Parathyroid adenoma (tissue), 2 donors: Measurements from ENCODE around the gene CDC25B.

Source experiments
- H2AFZ ChIP-seq: fragments of 300-600 bp; sonication (generic); one replicate; pipeline ENCODE4 v1.7.0; 2017; ENCODE audit warnings: antibody characterized with exemption, mild to moderate bottlenecking
- H3K27ac ChIP-seq: fragments of 300-600 bp; sonication (generic); one replicate; pipeline ENCODE4 v1.7.0; 2017
- H3K27me3 ChIP-seq: fragments of 300-600 bp; sonication (generic); one replicate; pipeline ENCODE4 v1.7.0; 2017; ENCODE audit warnings: low read length; ENCODE audit not compliant: control insufficient read depth, insufficient read depth
- H3K36me3 ChIP-seq: fragments of 300-600 bp; sonication (generic); one replicate; pipeline ENCODE4 v1.7.0; 2017; ENCODE audit warnings: low read length; ENCODE audit not compliant: control insufficient read depth, insufficient read depth
- H3K4me1 ChIP-seq: fragments of 300-600 bp; sonication (generic); one replicate; pipeline ENCODE4 v1.7.0; 2017; ENCODE audit warnings: control low read depth
- H3K4me2 ChIP-seq: fragments of 300-600 bp; sonication (generic); one replicate; pipeline ENCODE4 v1.7.0; 2017; ENCODE audit warnings: low read length
- H3K4me3 ChIP-seq: fragments of 300-600 bp; sonication (generic); one replicate; pipeline ENCODE4 v1.7.0; 2017; ENCODE audit warnings: low read depth, low read length
- H3K79me2 ChIP-seq: fragments of 300-600 bp; sonication (generic); one replicate; pipeline ENCODE4 v1.7.0; 2017; ENCODE audit warnings: control low read depth
- H3K9ac ChIP-seq: fragments of 300-600 bp; sonication (generic); one replicate; pipeline ENCODE4 v1.7.0; 2017; ENCODE audit warnings: mild to moderate bottlenecking
- H3K9me3 ChIP-seq: fragments of 300-600 bp; sonication (generic); one replicate; pipeline ENCODE4 v1.7.0; 2017; ENCODE audit warnings: low read length; ENCODE audit not compliant: control insufficient read depth
- TF ChIP-seq, protein P1 (sequence below): fragments of 300-600 bp; sonication (generic); IDR thresholded peaks from one replicate; pipeline ENCODE4 v1.7.0; 2017; ENCODE audit warnings: antibody characterized with exemption, mild to moderate bottlenecking
- donor health status: primary hyperparathyroidism.

Gene CDC25B

DNA sequence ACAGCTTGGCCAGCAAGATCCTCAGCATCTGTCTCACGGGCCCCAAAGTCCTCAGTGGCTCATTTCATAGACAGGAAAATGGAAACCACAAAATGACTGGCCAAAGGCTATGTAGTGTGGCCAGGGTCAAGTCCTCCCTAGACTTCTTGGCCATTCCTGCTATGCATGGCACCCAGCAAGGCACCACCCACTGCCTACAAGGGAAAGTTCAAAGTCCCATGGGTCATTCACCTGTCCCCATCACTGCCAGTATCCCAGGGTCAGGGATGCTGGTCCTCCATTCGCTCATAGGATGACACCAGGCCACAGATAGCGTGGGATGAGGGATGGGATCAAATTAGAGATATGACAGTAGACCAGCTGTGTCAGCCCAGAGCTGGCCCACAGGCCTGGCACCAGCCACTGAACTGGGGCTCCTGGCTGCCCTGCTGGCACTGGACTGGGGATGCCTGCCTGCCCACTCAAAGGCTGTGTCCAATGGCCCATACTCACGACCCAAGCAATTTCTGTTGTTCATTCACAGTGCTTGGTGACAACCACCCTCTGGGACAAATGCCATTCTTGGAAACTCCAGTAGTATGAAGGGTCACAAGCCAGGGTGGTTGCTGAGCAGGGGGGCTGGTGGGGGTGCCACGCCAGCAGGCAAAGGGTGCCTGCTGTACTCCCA lies 40.2 kb upstream of the CDC25B start:
- Histone ChIP-seq H3K4me2 (no peak overlapping the region), H2AFZ (no peak overlapping the region), H3K36me3 (no peaks in the 10 kb centered on the region), H3K27ac (no peak overlapping the region), H3K27me3 (no peaks in the 10 kb centered on the region), H3K9ac (no peak overlapping the region), H3K4me3 (no peak overlapping the region), H3K4me1 (no peaks in the 10 kb centered on the region), H3K79me2 (no peaks in the 10 kb centered on the region), H3K9me3 (no peaks in the 10 kb centered on the region)
- TF ChIP-seq, protein P1, sequence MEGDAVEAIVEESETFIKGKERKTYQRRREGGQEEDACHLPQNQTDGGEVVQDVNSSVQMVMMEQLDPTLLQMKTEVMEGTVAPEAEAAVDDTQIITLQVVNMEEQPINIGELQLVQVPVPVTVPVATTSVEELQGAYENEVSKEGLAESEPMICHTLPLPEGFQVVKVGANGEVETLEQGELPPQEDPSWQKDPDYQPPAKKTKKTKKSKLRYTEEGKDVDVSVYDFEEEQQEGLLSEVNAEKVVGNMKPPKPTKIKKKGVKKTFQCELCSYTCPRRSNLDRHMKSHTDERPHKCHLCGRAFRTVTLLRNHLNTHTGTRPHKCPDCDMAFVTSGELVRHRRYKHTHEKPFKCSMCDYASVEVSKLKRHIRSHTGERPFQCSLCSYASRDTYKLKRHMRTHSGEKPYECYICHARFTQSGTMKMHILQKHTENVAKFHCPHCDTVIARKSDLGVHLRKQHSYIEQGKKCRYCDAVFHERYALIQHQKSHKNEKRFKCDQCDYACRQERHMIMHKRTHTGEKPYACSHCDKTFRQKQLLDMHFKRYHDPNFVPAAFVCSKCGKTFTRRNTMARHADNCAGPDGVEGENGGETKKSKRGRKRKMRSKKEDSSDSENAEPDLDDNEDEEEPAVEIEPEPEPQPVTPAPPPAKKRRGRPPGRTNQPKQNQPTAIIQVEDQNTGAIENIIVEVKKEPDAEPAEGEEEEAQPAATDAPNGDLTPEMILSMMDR, result no peak

DNA sequence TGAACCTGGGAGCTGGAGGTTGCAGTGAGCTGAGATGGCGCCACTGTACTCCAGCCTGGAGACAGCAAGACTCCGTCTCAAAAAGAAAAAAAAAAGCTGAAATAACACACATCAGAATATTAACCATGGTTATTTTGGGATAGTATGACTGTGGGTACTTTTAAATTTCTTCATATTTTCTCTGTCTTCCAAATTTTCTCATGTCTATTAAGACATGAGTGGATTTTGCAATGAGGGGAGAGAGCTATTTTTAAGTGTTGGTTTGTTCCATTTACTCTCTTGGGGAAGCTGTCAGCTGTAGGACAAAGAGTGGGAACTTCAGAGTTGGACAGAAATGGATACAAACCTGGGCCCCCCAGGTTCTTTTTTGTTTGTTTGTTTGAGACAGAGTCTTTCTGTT lies 38.8 kb upstream of the CDC25B start:
- Histone ChIP-seq H3K9ac (no peak overlapping the region), H3K79me2 (no peaks in the 10 kb centered on the region), H3K9me3 (no peaks in the 10 kb centered on the region), H3K4me2 (no peak overlapping the region), H3K4me1 (no peaks in the 10 kb centered on the region), H3K27ac (no peak overlapping the region), H3K27me3 (no peaks in the 10 kb centered on the region), H3K4me3 (no peak overlapping the region), H2AFZ (no peak overlapping the region), H3K36me3 (no peaks in the 10 kb centered on the region)
- TF ChIP-seq, protein P1, result no peak

DNA sequence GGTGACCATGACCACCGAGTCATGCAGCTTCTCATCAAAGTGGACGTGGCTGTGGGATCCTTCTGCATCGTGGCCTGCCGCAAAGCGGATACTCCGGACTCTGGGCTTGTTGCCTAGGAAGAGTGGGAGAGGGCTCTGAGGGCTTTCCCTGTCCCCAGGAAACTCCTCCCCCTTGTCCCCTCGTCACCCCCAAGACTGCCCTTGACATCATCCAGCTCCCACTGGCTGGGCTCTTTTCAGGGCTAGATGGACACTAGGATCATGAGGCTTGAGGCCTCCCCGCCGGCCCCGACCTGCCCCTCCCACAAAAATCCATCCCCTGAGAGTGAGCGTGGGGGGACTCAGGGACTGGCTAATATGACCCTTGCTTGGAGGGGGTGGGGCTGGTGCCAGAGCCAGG lies 37.5 kb upstream of the CDC25B start:
- no peak overlapping the region for H3K4me3 ChIP-seq
- no peak overlapping the region for H2AFZ ChIP-seq
- H3K4me2 ChIP-seq, result no peak overlapping the region
- H3K9ac ChIP-seq, result no peak overlapping the region
- no peaks in the 10 kb centered on the region for H3K27me3 ChIP-seq
- TF ChIP-seq, protein P1, result no peak
- H3K79me2 ChIP-seq, result no peaks in the 10 kb centered on the region
- H3K36me3 ChIP-seq, result no peaks in the 10 kb centered on the region
- no peak overlapping the region for H3K27ac ChIP-seq
- no peaks in the 10 kb centered on the region for H3K4me1 ChIP-seq
- H3K9me3 ChIP-seq, result no peaks in the 10 kb centered on the region

DNA sequence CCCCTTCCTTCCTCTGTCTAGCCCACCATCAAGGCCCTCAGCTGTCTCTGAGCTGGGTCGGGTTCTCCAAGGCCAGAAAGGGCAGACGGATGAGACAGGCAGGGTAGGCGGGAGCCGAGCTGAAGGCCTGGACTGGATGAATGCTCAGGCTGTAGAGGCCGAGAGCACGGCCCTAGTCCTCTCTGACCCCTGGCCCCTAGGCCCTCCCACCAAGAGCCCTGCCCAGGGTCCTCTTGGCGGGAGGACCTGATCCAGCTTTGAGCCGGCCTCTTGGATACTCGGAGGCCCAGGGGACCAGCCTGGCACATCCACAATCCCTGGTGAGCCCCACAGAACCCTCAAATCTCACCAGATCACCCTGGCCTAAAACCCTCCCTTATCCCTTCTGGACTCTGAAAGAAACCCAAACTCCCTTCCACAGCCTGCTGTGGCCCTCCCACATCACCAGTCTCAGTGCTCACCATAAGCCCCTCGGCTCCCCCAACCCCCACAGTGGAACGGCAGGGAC lies 36.7 kb upstream of the CDC25B start:
- Histone ChIP-seq H3K79me2 (no peaks in the 10 kb centered on the region), H2AFZ (no peak overlapping the region), H3K4me2 (no peak overlapping the region), H3K27ac (no peak overlapping the region), H3K9ac (no peak overlapping the region), H3K4me1 (no peaks in the 10 kb centered on the region), H3K27me3 (no peaks in the 10 kb centered on the region), H3K36me3 (no peaks in the 10 kb centered on the region), H3K4me3 (no peak overlapping the region), H3K9me3 (no peaks in the 10 kb centered on the region)
- TF ChIP-seq, protein P1, result no peak

DNA sequence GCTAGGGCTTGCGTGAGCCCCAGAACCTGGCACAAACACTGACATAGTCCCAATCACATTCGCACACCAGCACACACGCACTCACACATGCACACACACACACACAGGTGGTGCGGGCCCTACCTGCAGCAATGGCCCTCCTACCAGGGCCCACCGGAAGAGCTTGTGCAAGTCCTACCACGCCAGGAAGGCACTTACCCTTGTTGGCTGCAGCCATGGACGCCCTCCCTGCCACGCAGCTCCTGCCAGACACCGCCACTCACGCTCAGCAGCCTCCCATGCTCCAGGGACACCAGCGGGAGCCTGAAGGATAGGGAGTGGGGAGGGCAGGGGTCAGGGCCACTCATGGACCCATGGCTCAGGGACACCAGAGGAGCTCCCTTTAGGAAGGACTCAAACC lies 36.2 kb upstream of the CDC25B start:
- no peak overlapping the region for H2AFZ ChIP-seq
- H3K9me3 ChIP-seq, result no peaks in the 10 kb centered on the region
- H3K4me3 ChIP-seq, result no peak overlapping the region
- no peaks in the 10 kb centered on the region for H3K4me1 ChIP-seq
- H3K36me3 ChIP-seq, result no peaks in the 10 kb centered on the region
- H3K27ac ChIP-seq, result no peak overlapping the region
- no peak overlapping the region for H3K9ac ChIP-seq
- TF ChIP-seq, protein P1, result no peak
- no peak overlapping the region for H3K4me2 ChIP-seq
- H3K27me3 ChIP-seq, result no peaks in the 10 kb centered on the region
- no peaks in the 10 kb centered on the region for H3K79me2 ChIP-seq
